HG02938 (cell line): ENCODE measurements around the gene TUBG1.

Source experiments
- ATAC-seq: cut with Tn5 transposase; IDR thresholded peaks from one replicate; pipeline ENCODE4 v1.9.1; 2021; ENCODE audit warnings: mild to moderate bottlenecking, moderate library complexity; ENCODE audit not compliant: unreplicated experiment

TUBG1 gene

GRCh38 chr17:42609182-42609813, at the start of gene TUBG1, which contains the start of gene RETREG3:
Gene TUBG1 (plus strand): TSS chr17:42609683. CDS start chr17:42609738, 55 bp downstream.
Gene RETREG3 (minus strand): TSS chr17:42609374. CDS start chr17:42609324, 50 bp downstream.
- peak; percentile 85 for ATAC-seq

DNA sequence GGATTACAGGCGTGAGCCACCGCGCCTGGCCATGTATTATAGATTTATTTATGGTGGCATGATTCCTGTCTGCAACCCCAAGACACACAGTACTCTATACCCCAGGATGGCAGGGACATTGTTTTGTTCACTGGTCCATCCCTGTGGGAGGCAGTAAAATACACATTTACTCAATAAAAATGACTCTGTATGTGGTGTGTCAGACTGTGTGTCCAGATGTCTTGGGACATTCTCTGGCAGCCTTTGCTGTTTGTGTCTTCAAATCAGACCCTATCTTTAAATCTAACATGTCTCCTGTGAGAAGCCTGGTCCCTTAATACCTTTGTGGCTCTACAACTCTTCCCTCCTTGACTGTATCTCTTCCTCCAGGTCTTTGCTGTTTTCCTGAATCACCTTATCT, 49.2 kb upstream of the TUBG1 start:
- ATAC-seq = no peak

- no peak for ATAC-seq
Observed at GRCh38 chr17:42561897-42562387, 47.5 kb upstream of the TUBG1 start, which contains the start of gene COASY. Gene COASY (plus strand): TSS chr17:42562148. CDS start chr17:42562623, 475 bp downstream.

DNA sequence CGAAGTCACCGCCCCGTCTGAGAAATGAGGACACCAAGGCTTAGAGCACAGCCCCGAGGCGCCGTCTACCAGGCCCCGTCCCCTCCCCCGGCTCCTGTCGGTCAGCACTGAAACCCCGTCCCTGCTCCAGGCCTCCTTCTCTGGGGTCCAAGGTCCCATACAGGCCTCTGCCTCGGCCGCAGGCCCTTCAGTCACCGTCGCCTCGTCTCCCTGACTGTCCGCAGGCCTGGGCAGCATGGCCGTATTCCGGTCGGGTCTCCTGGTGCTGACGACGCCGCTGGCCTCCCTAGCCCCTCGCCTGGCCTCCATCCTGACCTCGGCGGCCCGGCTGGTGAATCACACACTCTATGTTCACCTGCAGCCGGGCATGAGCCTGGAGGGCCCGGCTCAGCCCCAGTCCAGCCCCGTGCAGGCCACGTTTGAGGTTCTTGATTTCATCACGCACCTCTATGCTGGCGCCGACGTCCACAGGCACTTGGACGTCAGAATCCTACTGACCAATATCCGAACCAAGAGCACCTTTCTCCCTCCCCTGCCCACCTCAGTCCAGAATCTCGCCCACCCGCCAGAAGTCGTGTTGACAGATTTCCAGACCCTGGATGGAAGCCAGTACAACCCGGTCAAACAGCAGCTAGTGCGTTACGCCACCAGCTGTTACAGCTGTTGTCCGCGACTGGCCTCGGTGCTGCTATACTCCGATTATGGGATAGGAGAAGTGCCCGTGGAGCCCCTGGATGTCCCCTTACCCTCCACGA, 46.9 kb upstream of the TUBG1 start:
- ATAC-seq = no peak

- ATAC-seq = no peak
Observed at GRCh38 chr17:42563143-42563509, 46.4 kb upstream of the TUBG1 start.

GRCh38 chr17:42563543-42563942, 45.9 kb upstream of the TUBG1 start:
- no peak for ATAC-seq

DNA sequence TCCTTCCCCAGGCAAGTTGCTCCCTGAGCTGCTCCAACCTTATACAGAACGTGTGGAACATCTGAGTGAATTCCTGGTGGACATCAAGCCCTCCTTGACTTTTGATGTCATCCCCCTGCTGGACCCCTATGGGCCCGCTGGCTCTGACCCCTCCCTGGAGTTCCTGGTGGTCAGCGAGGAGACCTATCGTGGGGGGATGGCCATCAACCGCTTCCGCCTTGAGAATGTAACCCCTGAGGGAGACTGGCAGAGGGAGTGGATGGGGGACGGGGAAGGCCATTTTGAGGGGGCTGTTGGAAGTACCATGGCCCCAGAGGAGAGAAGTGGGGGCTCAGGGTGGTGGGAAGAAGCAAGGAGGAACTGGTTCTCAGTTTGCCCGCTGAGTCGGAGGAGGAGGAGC, 45.5 kb upstream of the TUBG1 start:
- no peak for ATAC-seq

- no peak for ATAC-seq
Observed at GRCh38 chr17:42564815-42565522, 44.5 kb upstream of the TUBG1 start.

GRCh38 chr17:42565523-42566214, 43.8 kb upstream of the TUBG1 start:
- no peak for ATAC-seq

DNA sequence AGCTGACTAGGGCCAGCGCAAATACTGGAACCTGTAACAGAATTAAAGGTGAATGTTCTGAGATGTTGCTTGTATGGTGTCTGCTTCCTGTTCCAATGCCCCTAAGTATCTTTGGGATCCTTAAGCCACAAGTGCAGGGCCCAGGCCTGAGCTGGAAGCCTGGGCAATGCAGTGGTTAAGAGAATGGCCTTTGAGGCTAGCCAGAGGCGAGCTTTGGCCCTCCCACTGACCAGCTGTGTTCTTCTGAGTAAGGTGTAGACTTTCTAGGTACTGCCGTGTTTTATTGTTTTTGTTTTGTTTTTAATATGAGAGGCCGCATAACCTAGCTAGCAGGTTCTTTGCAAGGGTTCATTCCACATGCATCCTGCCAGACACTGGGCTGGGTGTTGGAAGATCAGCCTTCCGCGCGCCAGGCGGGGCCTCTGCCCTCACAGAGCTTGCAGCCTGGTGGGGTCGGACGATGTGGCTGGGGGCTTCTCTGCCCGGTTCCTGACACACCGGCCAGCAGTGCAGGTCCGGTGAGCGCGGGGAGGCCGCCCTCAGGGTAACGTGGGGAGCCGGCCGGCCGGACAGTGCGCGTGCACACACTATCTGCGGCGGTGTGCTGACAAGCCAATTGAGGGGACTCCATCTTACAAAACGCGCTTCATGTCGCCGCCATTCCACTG, 43.1 kb upstream of the TUBG1 start:
- no peak for ATAC-seq

- ATAC-seq = peak; percentile 49
Observed at GRCh38 chr17:42566883-42567573, 42.5 kb upstream of the TUBG1 start, which contains the start of gene MLX. Gene MLX (plus strand): TSS chr17:42567100. CDS start chr17:42567125, 25 bp downstream.

DNA sequence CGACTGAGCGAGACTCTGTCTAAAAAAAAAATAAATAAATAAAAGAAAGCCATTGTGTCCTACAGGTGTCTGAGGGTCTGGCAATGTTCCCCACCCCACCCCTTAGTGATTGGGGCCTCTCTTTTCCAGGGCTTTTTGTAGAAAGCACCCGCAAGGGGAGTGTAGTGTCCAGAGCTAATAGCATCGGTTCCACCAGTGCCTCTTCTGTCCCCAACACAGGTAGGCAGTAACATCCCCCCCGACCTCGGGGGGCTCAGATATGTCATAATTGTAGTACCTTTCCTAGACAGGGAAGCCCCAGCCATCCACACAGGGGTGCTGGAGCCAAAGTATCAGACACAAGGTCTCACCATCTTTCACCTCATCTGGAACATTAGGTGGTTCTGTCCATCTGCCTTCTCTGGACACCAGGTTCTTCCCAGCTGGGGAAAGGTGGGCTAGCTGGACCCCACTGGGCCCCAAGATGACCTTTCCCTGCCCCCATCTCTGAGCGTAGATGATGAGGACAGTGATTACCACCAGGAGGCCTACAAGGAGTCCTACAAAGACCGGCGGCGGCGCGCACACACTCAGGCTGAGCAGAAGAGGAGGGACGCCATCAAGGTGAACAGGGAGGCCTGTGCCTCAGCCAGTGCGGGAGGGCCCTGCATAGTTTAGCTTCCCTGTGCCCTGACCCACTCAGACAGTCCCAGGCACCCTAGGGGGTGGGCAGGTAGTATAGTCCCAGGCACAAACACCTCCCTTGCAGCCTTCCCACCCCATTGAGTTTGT, 41.0 kb upstream of the TUBG1 start:
- no peak for ATAC-seq

GRCh38 chr17:42571435-42572225, 37.9 kb upstream of the TUBG1 start:
- no peak for ATAC-seq

- no peak for ATAC-seq
Observed at GRCh38 chr17:42573095-42573494, 36.4 kb upstream of the TUBG1 start.

GRCh38 chr17:42574463-42574862, 35.0 kb upstream of the TUBG1 start:
- ATAC-seq = no peak

DNA sequence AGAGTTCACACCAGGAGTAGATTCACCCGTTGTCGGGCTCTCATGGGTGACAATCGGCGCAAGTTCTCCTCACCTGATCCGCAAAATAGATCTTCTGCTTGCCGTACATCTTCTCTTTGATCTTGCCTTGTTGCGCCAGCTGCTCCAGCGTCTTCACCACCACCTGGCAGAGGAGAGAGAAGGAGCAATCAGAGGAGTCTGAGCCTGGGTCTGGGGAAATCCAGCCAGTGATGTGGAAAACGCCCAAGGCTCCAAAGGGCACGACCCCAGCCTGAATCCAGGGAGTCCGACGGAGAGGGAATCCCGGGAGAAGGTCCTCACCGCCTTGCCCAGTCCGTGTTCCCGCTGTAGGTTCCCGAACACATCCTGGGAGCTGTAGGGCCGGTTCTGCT, 32.3 kb upstream of the TUBG1 start:
- no peak for ATAC-seq

- peak; percentile 70 for ATAC-seq
Observed at GRCh38 chr17:42577532-42578281, 31.8 kb upstream of the TUBG1 start, which contains the start of gene PSMC3IP. Gene PSMC3IP (minus strand): TSS chr17:42577729. CDS start chr17:42577686, 43 bp downstream.
